HEK293 (cell line): ENCODE results near the gene SNCAIP.

Source experiments
- KLF9 ChIP-seq: fragments of 450-650 bp; formaldehyde crosslinking; IDR thresholded peaks from 2 replicates; pipeline ENCODE4 v1.5.1; 2016; ENCODE audit warnings: missing biosample characterization, missing genetic modification characterization, low read depth
- ZNF133 ChIP-seq: fragments of 450-650 bp; formaldehyde crosslinking; IDR thresholded peaks from 2 replicates; pipeline ENCODE4 v1.5.1; 2016; ENCODE audit warnings: missing biosample characterization, missing genetic modification characterization
- ZNF23 ChIP-seq: fragments of 450-650 bp; formaldehyde crosslinking; IDR thresholded peaks from 2 replicates; pipeline ENCODE4 v1.5.1; 2016; ENCODE audit warnings: missing biosample characterization, missing genetic modification characterization, borderline replicate concordance
- ZNF274 ChIP-seq, 2 experiments: fragments of 200-500 bp in 1 of 2; fragments of 450-650 bp in 1 of 2; sonication (Bioruptor generic) in 1 of 2; formaldehyde crosslinking in 1 of 2; IDR thresholded peaks; 2 replicates each; pipeline versions ENCODE4 v1.5.1 to v1.6.1; 2014 to 2016; ENCODE audit warnings: borderline replicate concordance in 1 of 2, inconsistent platforms in 1 of 2, low read length in 1 of 2, missing biosample characterization in 1 of 2, missing genetic modification characterization in 1 of 2
- ZNF660 ChIP-seq: fragments of 450-650 bp; IDR thresholded peaks from 2 replicates; pipeline ENCODE4 v1.5.1; 2018; ENCODE audit warnings: missing biosample characterization, mild to moderate bottlenecking, missing genetic modification characterization

DNA sequence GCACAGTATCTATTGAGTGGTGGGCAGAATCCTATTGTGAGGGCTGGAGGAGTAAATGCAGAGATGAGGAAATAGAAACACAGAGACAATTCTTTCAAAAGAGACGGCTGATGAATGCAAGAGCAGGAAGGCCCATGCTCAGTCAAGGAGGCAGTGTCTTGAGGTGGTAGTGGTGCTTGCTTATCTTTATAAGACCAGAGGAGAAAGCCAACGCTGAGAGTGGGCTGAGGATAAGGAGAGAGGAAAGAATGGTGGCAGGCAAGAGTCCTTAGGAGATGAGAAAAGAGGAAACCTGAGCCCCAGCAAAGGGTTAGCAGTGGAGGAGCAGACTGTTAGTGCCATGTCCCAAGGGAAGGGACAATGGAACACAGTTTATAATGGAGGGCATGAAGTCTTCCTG, 86.0 kb downstream of the SNCAIP start:
- TF ChIP-seq ZNF660 (tag by site-specific recombination): no peak
- no peak for TF ChIP-seq KLF9
- no peak for TF ChIP-seq ZNF133 (tag by site-specific recombination)
- no peak for TF ChIP-seq ZNF23 (tag by site-specific recombination)
- no peak for TF ChIP-seq ZNF274 (IDR thresholded peaks at IDR 0.05; ENCODE audit: low read length)
- TF ChIP-seq ZNF274 (tag by site-specific recombination; IDR thresholded peaks at IDR 0.05; ENCODE audit: borderline replicate concordance): no peak
